GM06990 (cell line): Measurements from ENCODE around the gene ZNF467.

Experiments
- DNase-seq: peaks from one replicate; pipeline ENCODE4 v3.0.0-alpha.2; 2011; ENCODE audit not compliant: insufficient read length; ENCODE audit errors: extremely low read depth
- H3K27me3 ChIP-seq: replicated peaks from 2 replicates; pipeline ENCODE4 v1.6.0; 2011; ENCODE audit warnings: low read length; ENCODE audit not compliant: control insufficient read depth, insufficient read depth
- H3K36me3 ChIP-seq: 2 replicates; pipeline ENCODE4 v1.5.1; 2011; ENCODE audit warnings: low read length; ENCODE audit not compliant: control insufficient read depth, insufficient read depth
- H3K4me3 ChIP-seq: replicated peaks from 2 replicates; pipeline ENCODE4 v1.5.1; 2011; ENCODE audit warnings: low read depth, mild to moderate bottlenecking, control low read depth, low read length
- CTCF ChIP-seq: IDR thresholded peaks from 2 replicates; pipeline ENCODE4 v1.5.1; 2011; ENCODE audit warnings: low read length, control low read depth, mild to moderate bottlenecking, inconsistent platforms; ENCODE audit not compliant: insufficient read depth, poor library complexity, severe bottlenecking

ZNF467 gene

GRCh38 chr7:149772241-149772955, 990 bp downstream of the ZNF467 start:
- DNase-seq: no peak
- no peaks in the 10 kb centered on the region; the same call in 1 of the 2 replicates for H3K27me3 ChIP-seq

GRCh38 chr7:149771720-149772240, 1.6 kb downstream of the ZNF467 start:
- no peaks in the 10 kb centered on the region; the same call in 1 of the 2 replicates for H3K27me3 ChIP-seq
- no peak for TF ChIP-seq CTCF
- peak; percentile 84 for DNase-seq
- H3K4me3 ChIP-seq: peak overlapping the region; percentile 71
- no peaks in the 10 kb centered on the region for H3K36me3 ChIP-seq

More at GRCh38 chr7:149772241-149772955, 990 bp downstream of the ZNF467 start:
- Histone ChIP-seq H3K4me3 (peak overlapping the region; percentile 71), H3K36me3 (no peaks in the 10 kb centered on the region)
- TF ChIP-seq CTCF: no peak

GRCh38 chr7:149770728-149771636, 2.4 kb downstream of the ZNF467 start:
- H3K36me3 ChIP-seq: no peaks in the 10 kb centered on the region
- no peak for TF ChIP-seq CTCF
- peak overlapping the region; percentile 48 for H3K4me3 ChIP-seq
- no peak for DNase-seq
- no peaks in the 10 kb centered on the region; the same call in 1 of the 2 replicates for H3K27me3 ChIP-seq

- no peaks in the 10 kb centered on the region; the same call in 1 of the 2 replicates for H3K27me3 ChIP-seq
- no peaks in the 10 kb centered on the region for H3K36me3 ChIP-seq
- H3K4me3 ChIP-seq: no peak overlapping the region
- TF ChIP-seq CTCF: no peak
- DNase-seq: no peak
Measured at GRCh38 chr7:149769915-149770314, 3.5 kb downstream of the ZNF467 start.

GRCh38 chr7:149768931-149769330, 4.5 kb downstream of the ZNF467 start:
- H3K27me3 ChIP-seq: no peaks in the 10 kb centered on the region; the same call in 1 of the 2 replicates
- no peak overlapping the region for H3K4me3 ChIP-seq
- H3K36me3 ChIP-seq: no peaks in the 10 kb centered on the region
- no peak for DNase-seq
- TF ChIP-seq CTCF: no peak
